Right lobe of liver (tissue), 4 donors: ENCODE measurements around the gene ZBTB49.

Experiments
- POLR2A ChIP-seq: fragments of 450-650 bp; IDR thresholded peaks from one replicate; pipeline ENCODE4 v1.6.1; 2017; ENCODE audit warnings: antibody characterized with exemption, mild to moderate bottlenecking
- TF ChIP-seq, protein P1 (sequence below), 4 donors: fragments of 200-600 bp in 3 of 4; fragments of 450-650 bp in 1 of 4; IDR thresholded peaks; one replicate each; pipeline versions ENCODE4 v1.5.1 to v1.8.0; 2016 to 2022; ENCODE audit warnings: antibody characterized with exemption in 4 of 4, mild to moderate bottlenecking in 2 of 4
- donor health status: DM: no; HTN: no; CAD: no.
- donor health status: DM: no; HTN: no; CAD: no.
- donor health status: DM: no; HTN: yes; CAD: no.

DNA sequence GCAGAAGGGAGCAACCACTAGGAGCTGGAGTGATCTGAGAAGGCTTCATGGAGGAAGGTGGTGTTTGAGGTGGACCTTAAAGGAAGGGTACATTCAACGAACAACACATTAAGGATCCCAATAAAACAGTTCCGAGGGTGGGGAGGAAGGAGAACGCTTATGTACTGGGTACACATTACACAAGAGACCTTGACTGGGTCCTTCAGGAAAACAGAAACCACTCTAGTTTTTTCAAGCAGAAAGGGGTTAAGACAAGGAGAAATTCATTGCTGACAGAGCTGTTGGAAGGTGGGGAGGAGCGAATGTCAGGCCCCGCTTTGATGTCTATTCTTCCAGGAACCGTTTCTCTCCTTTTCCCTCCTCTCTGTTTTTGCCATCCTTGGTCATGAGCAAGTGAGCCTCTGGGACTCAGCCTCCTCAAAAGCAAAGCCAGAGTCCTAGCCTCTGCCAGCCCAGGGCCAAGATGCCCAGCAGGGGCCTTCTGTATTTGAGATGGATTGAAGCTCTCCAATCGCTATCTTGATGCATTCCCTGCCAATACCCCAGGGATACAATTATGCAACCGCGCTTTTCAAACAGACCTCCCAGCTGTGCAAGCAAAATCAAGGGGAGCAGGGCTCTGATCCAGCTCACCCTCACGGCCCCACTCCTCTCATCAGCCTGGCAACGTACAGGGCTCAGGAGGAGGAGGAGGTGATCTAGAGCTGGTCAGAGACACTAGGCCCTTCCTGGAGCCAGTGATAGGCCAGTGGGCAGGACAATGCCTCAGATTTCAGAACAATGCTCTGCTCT is 48.4 kb downstream of the ZBTB49 start:
- TF ChIP-seq, protein P1, sequence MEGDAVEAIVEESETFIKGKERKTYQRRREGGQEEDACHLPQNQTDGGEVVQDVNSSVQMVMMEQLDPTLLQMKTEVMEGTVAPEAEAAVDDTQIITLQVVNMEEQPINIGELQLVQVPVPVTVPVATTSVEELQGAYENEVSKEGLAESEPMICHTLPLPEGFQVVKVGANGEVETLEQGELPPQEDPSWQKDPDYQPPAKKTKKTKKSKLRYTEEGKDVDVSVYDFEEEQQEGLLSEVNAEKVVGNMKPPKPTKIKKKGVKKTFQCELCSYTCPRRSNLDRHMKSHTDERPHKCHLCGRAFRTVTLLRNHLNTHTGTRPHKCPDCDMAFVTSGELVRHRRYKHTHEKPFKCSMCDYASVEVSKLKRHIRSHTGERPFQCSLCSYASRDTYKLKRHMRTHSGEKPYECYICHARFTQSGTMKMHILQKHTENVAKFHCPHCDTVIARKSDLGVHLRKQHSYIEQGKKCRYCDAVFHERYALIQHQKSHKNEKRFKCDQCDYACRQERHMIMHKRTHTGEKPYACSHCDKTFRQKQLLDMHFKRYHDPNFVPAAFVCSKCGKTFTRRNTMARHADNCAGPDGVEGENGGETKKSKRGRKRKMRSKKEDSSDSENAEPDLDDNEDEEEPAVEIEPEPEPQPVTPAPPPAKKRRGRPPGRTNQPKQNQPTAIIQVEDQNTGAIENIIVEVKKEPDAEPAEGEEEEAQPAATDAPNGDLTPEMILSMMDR (IDR thresholded peaks at IDR 0.05): no peak
- no peak for TF ChIP-seq POLR2A
